Lower leg skin (tissue), 3 donors: ENCODE results near the gene FBH1.

Source experiments
- CTCF ChIP-seq, 3 donors: fragments of 450-650 bp; IDR thresholded peaks; one replicate each; pipeline ENCODE4 v1.5.1; 2016; ENCODE audit warnings: antibody characterized with exemption in 3 of 3, mild to moderate bottlenecking in 3 of 3, moderate library complexity in 2 of 3
- POLR2A ChIP-seq, 2 donors: fragments of 450-650 bp; IDR thresholded peaks; one replicate each; pipeline ENCODE4 v1.6.1; 2016 to 2017; ENCODE audit warnings: antibody characterized with exemption in 2 of 2, mild to moderate bottlenecking in 1 of 2, moderate library complexity in 1 of 2

GRCh38 chr10:5902511-5903274 is 12.7 kb downstream of the FBH1 start:
- TF ChIP-seq CTCF (IDR thresholded peaks at IDR 0.05) (no peak), POLR2A (IDR thresholded peaks at IDR 0.05) (no peak)
